Measurements from ENCODE around the gene BANP.

GRCh38 chr16:88034770-88035169, 83.5 kb downstream of the BANP start:
- TF ChIP-seq POLR2A (IDR thresholded peaks at IDR 0.05; ENCODE audit: low read depth, low read length), result no peak
- no peak for TF ChIP-seq POLR2AphosphoS5 (IDR thresholded peaks at IDR 0.05; ENCODE audit: low read depth, low read length)
- no peak for TF ChIP-seq TAF1 (IDR thresholded peaks at IDR 0.05; ENCODE audit: low read depth, low read length)
- no peak for TF ChIP-seq SPI1 (IDR thresholded peaks at IDR 0.05; ENCODE audit: low read depth, low read length)
- no peak for TF ChIP-seq POU2F2 (IDR thresholded peaks at IDR 0.05; ENCODE audit: low read depth, low read length)
- TF ChIP-seq PAX5 (IDR thresholded peaks at IDR 0.05; ENCODE audit: insufficient read depth, low read length, severe bottlenecking), result no peak
